ENCODE measurements around the gene TRIL. TPM values are rescaled to one million over a fixed set of nuclear protein-coding genes. Genes with fewer than 3 reads are reported as not detected.

TRIL gene
- total RNA-seq, 6 experiments from 2014 or later = 0.07 to 0.08 TPM; not detected in 4

DNA sequence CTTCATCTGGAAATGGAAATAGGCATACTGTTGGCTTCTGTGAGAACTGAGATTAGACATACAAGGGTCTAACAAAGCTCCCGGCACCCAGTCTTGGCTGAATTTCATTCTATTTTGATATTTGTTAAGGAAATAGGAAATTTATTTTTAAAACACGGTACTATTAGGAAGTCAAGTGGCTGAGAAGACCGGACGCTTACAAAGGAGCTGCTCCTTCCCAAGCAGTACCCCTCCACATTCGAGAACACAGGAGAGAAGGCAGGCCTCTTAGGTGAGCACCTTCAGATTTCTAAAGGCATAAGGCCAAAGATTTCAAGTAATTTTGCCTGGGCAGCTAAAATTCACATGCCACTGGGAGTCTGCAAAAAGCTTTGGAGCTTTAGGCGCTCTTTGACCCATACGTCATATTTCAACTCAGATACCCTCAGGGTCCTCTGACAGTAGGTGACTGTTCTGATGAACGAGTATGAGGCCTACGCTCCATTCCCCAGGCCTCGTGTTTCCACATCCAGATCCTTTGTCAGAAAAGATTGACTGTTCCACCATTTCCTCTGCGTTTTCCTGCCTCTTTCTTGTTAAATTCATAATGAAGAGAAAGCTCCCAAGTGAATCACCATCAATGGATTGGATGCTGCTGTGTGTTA lies 17.3 kb downstream of the TRIL start:
- Mint-ChIP-seq H3K4me1 (ENCODE audit: low read depth) (no peaks in the 10 kb centered on the region), H3K36me3 (ENCODE audit: low read depth) (no peaks in the 10 kb centered on the region)

DNA sequence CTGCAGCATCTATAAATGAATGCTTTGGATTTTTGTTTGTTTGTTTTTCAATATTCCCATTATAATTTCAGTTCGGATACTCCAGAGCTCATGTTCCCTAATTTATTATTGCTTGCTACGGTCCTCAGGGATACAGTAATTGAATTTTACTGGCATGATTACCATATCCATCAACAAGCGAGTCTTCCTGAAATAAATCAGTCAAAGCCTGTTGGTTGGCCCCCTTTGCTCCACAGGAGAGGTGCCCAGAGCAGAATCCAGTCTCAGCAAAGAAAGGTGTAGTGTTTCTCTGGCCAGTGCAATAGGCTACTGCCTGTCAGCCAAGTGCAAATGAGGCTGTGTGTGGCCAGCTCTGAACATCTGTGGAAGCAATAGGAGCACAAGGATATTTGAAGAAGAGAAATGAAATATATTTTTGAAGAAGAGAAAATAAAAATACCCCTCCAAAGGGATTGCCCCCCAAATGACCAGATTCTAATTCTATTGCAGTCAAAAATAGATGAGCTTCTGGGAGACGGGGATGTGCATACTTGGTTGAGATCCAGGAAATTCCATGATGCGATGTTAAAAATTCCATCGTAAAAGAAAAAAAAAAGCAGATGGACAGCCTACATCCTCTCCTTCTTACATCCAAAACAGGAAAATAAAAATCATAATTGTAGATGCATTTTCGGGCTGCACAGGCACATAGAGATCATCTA lies 18.1 kb downstream of the TRIL start:
- no peaks in the 10 kb centered on the region for H3K9me3 Mint-ChIP-seq
- TF ChIP-seq, protein P1, sequence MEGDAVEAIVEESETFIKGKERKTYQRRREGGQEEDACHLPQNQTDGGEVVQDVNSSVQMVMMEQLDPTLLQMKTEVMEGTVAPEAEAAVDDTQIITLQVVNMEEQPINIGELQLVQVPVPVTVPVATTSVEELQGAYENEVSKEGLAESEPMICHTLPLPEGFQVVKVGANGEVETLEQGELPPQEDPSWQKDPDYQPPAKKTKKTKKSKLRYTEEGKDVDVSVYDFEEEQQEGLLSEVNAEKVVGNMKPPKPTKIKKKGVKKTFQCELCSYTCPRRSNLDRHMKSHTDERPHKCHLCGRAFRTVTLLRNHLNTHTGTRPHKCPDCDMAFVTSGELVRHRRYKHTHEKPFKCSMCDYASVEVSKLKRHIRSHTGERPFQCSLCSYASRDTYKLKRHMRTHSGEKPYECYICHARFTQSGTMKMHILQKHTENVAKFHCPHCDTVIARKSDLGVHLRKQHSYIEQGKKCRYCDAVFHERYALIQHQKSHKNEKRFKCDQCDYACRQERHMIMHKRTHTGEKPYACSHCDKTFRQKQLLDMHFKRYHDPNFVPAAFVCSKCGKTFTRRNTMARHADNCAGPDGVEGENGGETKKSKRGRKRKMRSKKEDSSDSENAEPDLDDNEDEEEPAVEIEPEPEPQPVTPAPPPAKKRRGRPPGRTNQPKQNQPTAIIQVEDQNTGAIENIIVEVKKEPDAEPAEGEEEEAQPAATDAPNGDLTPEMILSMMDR (IDR thresholded peaks at IDR 0.05) = no peak
- H3K4me1 Mint-ChIP-seq (ENCODE audit: low read depth) = no peaks in the 10 kb centered on the region
- no peak for DNase-seq
- no peak overlapping the region for H3K27ac Mint-ChIP-seq
- peaks cover 7% of the 10 kb centered on the region for H3K27me3 Mint-ChIP-seq (ENCODE audit: insufficient read depth)
- no peaks in the 10 kb centered on the region for H3K36me3 Mint-ChIP-seq (ENCODE audit: low read depth)
- no peak overlapping the region for H3K4me3 Mint-ChIP-seq

More for the DNA sequence above, 17.3 kb downstream of the TRIL start:
- Mint-ChIP-seq H3K9me3 (no peaks in the 10 kb centered on the region), H3K4me3 (no peak overlapping the region), H3K27ac (no peak overlapping the region), H3K27me3 (ENCODE audit: insufficient read depth) (peaks cover 7% of the 10 kb centered on the region)
- DNase-seq = no peak
- TF ChIP-seq, protein P1 (IDR thresholded peaks at IDR 0.05) = no peak

DNA sequence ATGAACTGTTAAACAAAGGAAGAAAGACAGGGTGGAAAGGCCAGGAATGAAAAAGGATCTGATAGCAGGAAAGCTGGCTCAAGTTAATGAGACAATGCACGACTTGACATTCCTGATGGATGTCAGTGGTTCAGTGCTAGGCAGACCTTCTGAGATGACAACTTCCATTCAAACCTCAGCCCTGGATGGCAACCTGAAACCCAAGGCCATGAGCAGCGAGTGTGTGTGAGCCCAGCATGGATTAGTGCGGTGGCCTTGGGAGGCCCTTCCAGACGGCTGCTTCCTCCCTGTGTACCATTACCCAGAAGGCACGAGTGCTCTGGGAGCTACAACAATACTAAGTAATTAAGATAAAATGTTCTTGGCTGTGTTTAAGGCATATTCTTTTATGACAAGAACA lies 18.8 kb downstream of the TRIL start:
- H3K4me3 Mint-ChIP-seq = no peak overlapping the region
- H3K27ac Mint-ChIP-seq = no peak overlapping the region
- no peak for DNase-seq
- H3K9me3 Mint-ChIP-seq = no peaks in the 10 kb centered on the region
- peaks cover 7% of the 10 kb centered on the region for H3K27me3 Mint-ChIP-seq (ENCODE audit: insufficient read depth)
- no peaks in the 10 kb centered on the region for H3K4me1 Mint-ChIP-seq (ENCODE audit: low read depth)
- TF ChIP-seq, protein P1 (IDR thresholded peaks at IDR 0.05) = no peak
- no peaks in the 10 kb centered on the region for H3K36me3 Mint-ChIP-seq (ENCODE audit: low read depth)

DNA sequence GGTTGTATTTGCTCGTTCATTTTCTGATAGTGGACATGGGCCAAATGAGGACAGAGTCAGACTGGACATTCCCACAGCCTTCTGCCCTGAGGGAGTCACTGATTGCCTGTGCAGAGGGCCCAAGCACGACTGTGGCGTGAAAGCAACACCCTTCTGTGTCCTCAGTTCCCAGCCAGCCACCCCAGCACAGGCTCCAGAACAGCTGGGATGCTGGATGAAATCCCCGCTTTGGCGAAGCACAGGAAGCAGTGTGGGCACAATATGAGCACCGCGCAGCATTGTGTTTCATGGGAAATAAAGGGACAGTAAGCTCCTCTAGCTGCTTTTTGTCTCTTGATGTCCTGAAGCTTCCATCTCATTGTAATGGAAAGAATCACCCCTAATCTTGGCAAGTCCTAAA lies 20.5 kb downstream of the TRIL start:
- H3K4me3 Mint-ChIP-seq = no peak overlapping the region
- no peaks in the 10 kb centered on the region for H3K4me1 Mint-ChIP-seq (ENCODE audit: low read depth)
- H3K9me3 Mint-ChIP-seq = no peaks in the 10 kb centered on the region
- no peak for DNase-seq
- TF ChIP-seq, protein P1 (IDR thresholded peaks at IDR 0.05) = no peak
- H3K27me3 Mint-ChIP-seq (ENCODE audit: insufficient read depth) = peaks cover 10% of the 10 kb centered on the region
- H3K27ac Mint-ChIP-seq = no peak overlapping the region
- no peaks in the 10 kb centered on the region for H3K36me3 Mint-ChIP-seq (ENCODE audit: low read depth)

DNA sequence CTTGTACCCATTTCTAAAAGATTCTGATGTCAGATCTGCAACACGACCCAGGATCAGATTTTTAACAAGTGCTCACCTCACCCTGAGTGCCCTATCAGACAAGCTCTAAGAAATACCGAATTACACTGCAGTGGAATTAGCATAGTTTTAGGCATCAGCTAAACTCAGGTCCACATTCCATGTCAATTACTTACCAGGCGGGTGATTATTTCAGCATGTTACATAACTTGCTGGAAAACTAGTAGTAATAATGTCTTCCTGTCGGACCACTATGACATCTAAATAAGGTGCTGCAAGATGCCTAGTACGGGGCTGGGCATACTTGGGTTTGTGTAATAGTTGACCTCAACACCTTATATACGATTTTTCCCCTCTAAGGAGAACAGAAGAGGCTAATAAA lies 21.0 kb downstream of the TRIL start:
- no peak overlapping the region for H3K27ac Mint-ChIP-seq
- no peak overlapping the region for H3K4me3 Mint-ChIP-seq
- peaks cover 15% of the 10 kb centered on the region for H3K27me3 Mint-ChIP-seq (ENCODE audit: insufficient read depth)
- H3K36me3 Mint-ChIP-seq (ENCODE audit: low read depth) = no peaks in the 10 kb centered on the region
- DNase-seq = no peak
- no peaks in the 10 kb centered on the region for H3K9me3 Mint-ChIP-seq
- TF ChIP-seq, protein P1 (IDR thresholded peaks at IDR 0.05) = no peak
- no peaks in the 10 kb centered on the region for H3K4me1 Mint-ChIP-seq (ENCODE audit: low read depth)

All from HFFc6 (cell line).